Loucy (cell line): Measurements from ENCODE around the gene SNRNP25.

Source experiments
- H2AFZ ChIP-seq: fragments of 200-600 bp; sonication (generic); 2 replicates; pipeline ENCODE4 v1.6.0; 2016; ENCODE audit warnings: antibody characterized with exemption, mild to moderate bottlenecking, low read length, moderate library complexity
- H3F3A ChIP-seq: fragments of 200-600 bp; 2 replicates; pipeline ENCODE4 v1.6.0; 2016; ENCODE audit warnings: antibody characterized with exemption, low read depth, mild to moderate bottlenecking
- H3K27me3 ChIP-seq: fragments of 200-600 bp; sonication (generic); 2 replicates; pipeline ENCODE4 v1.6.1; 2014; ENCODE audit warnings: low read length, mild to moderate bottlenecking; ENCODE audit not compliant: insufficient read depth, poor library complexity, severe bottlenecking
- H3K36me3 ChIP-seq: fragments of 200-600 bp; sonication (generic); 2 replicates; pipeline ENCODE4 v1.6.1; 2016; ENCODE audit warnings: low read length; ENCODE audit not compliant: insufficient read depth
- H3K4me1 ChIP-seq: fragments of 200-600 bp; sonication (generic); 2 replicates; pipeline ENCODE4 v1.5.1; 2014; ENCODE audit warnings: low read length, mild to moderate bottlenecking; ENCODE audit not compliant: insufficient read depth, poor library complexity, severe bottlenecking
- H3K4me2 ChIP-seq: fragments of 200-600 bp; sonication (generic); 2 replicates; pipeline ENCODE4 v1.6.0; 2014; ENCODE audit warnings: antibody characterized with exemption, low read length, low read depth, mild to moderate bottlenecking; ENCODE audit not compliant: poor library complexity, severe bottlenecking
- H3K4me3 ChIP-seq: fragments of 200-600 bp; sonication (generic); 2 replicates; pipeline ENCODE4 v1.5.1; 2014; ENCODE audit warnings: low read length, mild to moderate bottlenecking, mixed read lengths; ENCODE audit not compliant: poor library complexity, severe bottlenecking
- H3K79me2 ChIP-seq: fragments of 200-600 bp; sonication (generic); 2 replicates; pipeline ENCODE4 v1.6.1; 2014; ENCODE audit warnings: low read length; ENCODE audit not compliant: insufficient read depth
- H3K9ac ChIP-seq: fragments of 200-600 bp; sonication (generic); 2 replicates; pipeline ENCODE4 v1.6.0; 2014; ENCODE audit warnings: mild to moderate bottlenecking, low read depth, low read length, moderate library complexity; ENCODE audit not compliant: poor library complexity, severe bottlenecking
- H3K9me2 ChIP-seq: fragments of 200-600 bp; sonication (generic); replicated peaks from 2 replicates; pipeline ENCODE4 v1.6.1; 2016; ENCODE audit warnings: low read depth, low read length, mixed read lengths
- H3K9me3 ChIP-seq: fragments of 200-600 bp; sonication (generic); 2 replicates; pipeline ENCODE4 v1.6.1; 2014; ENCODE audit warnings: mild to moderate bottlenecking, antibody characterized with exemption, low read length, low read depth; ENCODE audit not compliant: insufficient read depth
- H4K20me1 ChIP-seq: fragments of 200-600 bp; sonication (generic); 2 replicates; pipeline ENCODE4 v1.6.0; 2014; ENCODE audit warnings: antibody characterized with exemption, low read length, mild to moderate bottlenecking; ENCODE audit not compliant: insufficient read depth, poor library complexity, severe bottlenecking
- EZH2phosphoT487 ChIP-seq: fragments of 200-600 bp; IDR thresholded peaks from 2 replicates; pipeline ENCODE4 v1.6.1; 2018; ENCODE audit warnings: antibody characterized with exemption, mild to moderate bottlenecking, moderate library complexity, borderline replicate concordance
- TF ChIP-seq, protein P1 (sequence below): fragments of 200-600 bp; sonication (generic); conservative IDR thresholded peaks from 2 replicates; pipeline ENCODE4 v1.5.1; 2014; ENCODE audit warnings: mild to moderate bottlenecking, antibody characterized with exemption, low read length

SNRNP25 gene

DNA sequence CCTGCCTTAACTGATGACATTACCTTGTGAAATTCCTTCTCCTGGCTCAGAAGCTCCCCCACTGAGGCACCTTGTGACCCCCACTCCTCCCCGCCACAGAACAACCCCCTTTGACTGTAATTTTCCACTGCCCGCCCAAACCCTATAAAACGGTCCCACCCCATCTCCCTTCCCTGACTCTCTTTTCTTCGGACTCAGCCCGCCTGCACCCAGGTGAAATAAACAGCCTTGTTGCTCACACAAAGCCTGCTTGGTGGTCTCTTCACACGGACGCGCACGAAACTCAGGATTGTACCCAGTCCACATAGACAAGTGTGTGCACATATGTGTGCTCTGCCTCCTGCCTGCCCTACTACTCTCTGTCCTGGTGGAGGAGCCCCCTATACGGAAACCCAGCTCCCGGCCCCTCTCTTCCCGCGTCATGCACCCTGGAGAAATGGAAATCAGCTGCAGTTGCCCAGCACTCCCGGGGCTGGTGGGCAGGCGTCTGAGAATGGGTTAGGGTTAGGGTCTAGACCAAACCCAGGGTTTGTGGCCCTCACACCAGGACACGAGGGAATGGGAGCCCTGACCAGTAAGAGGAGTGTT, 21.2 kb downstream of the SNRNP25 start:
- H3K36me3 ChIP-seq, result no peaks in the 10 kb centered on the region
- peaks cover 22% of the 10 kb centered on the region for H3K4me1 ChIP-seq
- TF ChIP-seq EZH2phosphoT487, result no peak
- TF ChIP-seq, protein P1, sequence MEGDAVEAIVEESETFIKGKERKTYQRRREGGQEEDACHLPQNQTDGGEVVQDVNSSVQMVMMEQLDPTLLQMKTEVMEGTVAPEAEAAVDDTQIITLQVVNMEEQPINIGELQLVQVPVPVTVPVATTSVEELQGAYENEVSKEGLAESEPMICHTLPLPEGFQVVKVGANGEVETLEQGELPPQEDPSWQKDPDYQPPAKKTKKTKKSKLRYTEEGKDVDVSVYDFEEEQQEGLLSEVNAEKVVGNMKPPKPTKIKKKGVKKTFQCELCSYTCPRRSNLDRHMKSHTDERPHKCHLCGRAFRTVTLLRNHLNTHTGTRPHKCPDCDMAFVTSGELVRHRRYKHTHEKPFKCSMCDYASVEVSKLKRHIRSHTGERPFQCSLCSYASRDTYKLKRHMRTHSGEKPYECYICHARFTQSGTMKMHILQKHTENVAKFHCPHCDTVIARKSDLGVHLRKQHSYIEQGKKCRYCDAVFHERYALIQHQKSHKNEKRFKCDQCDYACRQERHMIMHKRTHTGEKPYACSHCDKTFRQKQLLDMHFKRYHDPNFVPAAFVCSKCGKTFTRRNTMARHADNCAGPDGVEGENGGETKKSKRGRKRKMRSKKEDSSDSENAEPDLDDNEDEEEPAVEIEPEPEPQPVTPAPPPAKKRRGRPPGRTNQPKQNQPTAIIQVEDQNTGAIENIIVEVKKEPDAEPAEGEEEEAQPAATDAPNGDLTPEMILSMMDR, result no peak
- no peaks in the 10 kb centered on the region for H3K9me2 ChIP-seq
- no peaks in the 10 kb centered on the region for H3K27me3 ChIP-seq
- no peak overlapping the region for H3K4me2 ChIP-seq
- no peaks in the 10 kb centered on the region for H3F3A ChIP-seq
- no peaks in the 10 kb centered on the region for H3K9me3 ChIP-seq
- H4K20me1 ChIP-seq, result no peaks in the 10 kb centered on the region
- H3K4me3 ChIP-seq, result no peak overlapping the region
- H2AFZ ChIP-seq, result no peak overlapping the region
- H3K9ac ChIP-seq, result peak overlapping the region; percentile 91
- H3K79me2 ChIP-seq, result peaks cover 23% of the 10 kb centered on the region

DNA sequence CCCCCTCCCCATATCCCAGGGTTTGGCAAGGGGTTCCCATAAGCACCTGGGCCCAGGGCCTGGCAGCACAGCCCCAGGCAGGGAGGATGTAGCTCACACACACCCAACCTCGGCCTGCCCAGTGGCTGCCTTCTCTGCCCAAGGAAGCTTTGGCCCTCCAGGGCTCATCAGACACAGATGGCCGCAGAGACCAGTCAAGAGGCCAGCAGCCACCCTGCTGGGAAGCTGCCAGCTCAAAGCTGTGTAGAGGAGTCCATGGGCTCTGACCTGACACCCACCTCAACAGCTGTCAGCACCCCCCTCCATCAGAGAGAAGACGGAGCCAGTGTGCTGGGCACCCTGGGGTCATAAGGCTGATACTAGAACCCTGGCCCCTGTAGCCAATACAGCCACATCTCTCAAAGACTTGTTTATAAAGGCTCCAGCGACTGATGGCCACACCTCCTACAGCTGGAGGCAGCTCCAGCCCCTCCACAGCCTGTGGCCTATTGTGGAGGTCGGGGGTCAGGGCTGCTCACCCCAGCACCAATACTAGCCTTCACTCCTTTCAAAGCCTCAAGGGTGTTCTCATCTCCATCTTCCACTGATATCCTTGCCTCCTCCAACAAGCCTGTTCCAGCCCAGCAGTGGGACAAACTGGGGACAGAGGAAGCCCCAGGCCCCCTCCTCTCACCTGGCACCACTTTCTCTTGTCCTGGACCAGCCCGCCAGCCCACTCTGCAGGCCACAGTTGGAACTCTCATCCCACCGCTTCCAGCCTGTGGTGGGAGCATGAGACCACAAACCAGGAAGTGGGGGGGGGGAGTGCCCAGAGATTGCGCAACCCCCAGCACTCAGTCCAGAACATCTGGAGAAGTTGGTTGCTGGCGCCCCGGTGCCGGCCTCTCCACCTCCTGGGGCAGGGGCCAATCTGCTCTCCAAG, 22.2 kb downstream of the SNRNP25 start:
- no peak for TF ChIP-seq EZH2phosphoT487
- TF ChIP-seq, protein P1, result peak; percentile 23; the same call in 1 of the 2 replicates
- Histone ChIP-seq H3F3A (no peaks in the 10 kb centered on the region), H3K4me3 (peak overlapping the region; percentile 81), H3K9me3 (no peaks in the 10 kb centered on the region), H2AFZ (no peak overlapping the region), H3K36me3 (no peaks in the 10 kb centered on the region), H3K79me2 (peaks cover 23% of the 10 kb centered on the region), H4K20me1 (no peaks in the 10 kb centered on the region), H3K9ac (peak overlapping the region; percentile 91), H3K4me2 (peak overlapping the region; percentile 99), H3K27me3 (no peaks in the 10 kb centered on the region), H3K4me1 (peaks cover 27% of the 10 kb centered on the region), H3K9me2 (no peaks in the 10 kb centered on the region)

DNA sequence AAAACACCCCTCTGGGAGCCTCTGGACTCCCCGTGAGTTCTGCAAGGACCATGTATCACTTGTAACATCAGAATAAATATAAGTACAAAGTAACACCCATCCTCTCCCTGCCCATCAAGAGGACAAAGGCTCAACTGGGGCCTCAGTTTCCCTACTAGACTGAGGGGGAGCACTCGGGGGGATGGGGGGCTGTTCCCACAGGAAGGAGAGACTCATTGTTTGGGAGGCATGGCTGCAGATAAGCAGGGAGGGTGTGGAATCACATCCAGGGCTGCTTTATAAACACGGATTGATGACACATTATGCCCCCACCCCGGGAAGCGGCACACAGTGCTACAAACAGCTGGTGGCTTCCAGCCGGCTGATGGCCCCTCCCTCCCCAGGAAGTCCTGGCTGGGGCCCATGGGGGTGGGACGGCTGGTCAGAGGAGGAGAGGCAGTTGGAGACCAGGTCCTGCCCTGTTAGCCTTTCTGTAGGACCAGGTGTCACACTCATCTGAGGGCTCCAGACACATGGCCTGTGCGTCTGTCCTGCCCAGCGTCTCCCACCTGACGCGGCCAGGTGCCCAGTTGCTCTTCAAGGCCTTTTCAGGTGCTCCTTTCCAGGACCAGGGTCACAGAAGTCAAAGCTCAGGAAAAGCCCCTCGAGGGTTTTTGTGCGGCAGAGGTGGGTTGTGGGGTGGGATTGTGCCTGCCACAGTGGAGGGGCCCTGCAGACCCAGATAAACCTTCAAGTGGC, 23.1 kb downstream of the SNRNP25 start:
- peak overlapping the region; percentile 91 for H3K9ac ChIP-seq
- no peaks in the 10 kb centered on the region for H3K36me3 ChIP-seq
- H3K9me2 ChIP-seq, result no peaks in the 10 kb centered on the region
- H3K9me3 ChIP-seq, result no peaks in the 10 kb centered on the region
- TF ChIP-seq, protein P1, result no peak
- TF ChIP-seq EZH2phosphoT487, result no peak
- H3K27me3 ChIP-seq, result no peaks in the 10 kb centered on the region
- H2AFZ ChIP-seq, result no peak overlapping the region
- H3K4me1 ChIP-seq, result peaks cover 29% of the 10 kb centered on the region
- H3K4me2 ChIP-seq, result peak overlapping the region; percentile 99
- no peaks in the 10 kb centered on the region for H3F3A ChIP-seq
- peak overlapping the region; percentile 81 for H3K4me3 ChIP-seq
- peaks cover 23% of the 10 kb centered on the region for H3K79me2 ChIP-seq
- H4K20me1 ChIP-seq, result no peaks in the 10 kb centered on the region
